Measurements from ENCODE around the gene TRIM63. TPM values are rescaled to one million over a fixed set of nuclear protein-coding genes. Genes with fewer than 3 reads are reported as not detected.

TRIM63 gene
- total RNA-seq, 1 experiment from 2014 or later: not detected

DNA sequence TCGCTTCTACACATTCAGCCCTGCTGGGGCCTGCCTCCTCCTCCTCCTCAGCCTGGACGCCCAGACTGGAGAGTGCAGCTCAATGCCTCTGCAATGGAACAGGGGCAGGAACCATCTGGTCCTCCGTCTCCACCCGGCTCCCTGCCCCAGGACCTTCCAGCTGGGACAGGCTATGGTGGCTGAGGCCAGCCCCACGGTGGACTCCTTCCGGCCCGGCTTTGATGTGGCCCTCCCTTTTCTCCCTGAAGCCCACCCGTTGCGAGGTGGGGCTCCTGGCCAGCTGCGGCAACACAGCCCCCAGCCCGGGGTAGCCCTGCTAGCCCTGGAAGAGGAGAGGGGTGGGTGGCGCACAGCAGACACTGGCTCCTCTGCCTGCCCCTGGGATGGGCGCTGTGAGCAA, 44.4 kb downstream of the TRIM63 start:
- intact Hi-C loops (cut with micrococcal nuclease; ENCODE audit: unreplicated experiment): no loop called here
- Mint-ChIP-seq H3K36me3 (ENCODE audit: insufficient read depth, unreplicated experiment) (no peaks in the 10 kb centered on the region), H3K27ac (ENCODE audit: unreplicated experiment) (no peak overlapping the region), H3K27me3 (ENCODE audit: insufficient read depth, unreplicated experiment) (no peaks in the 10 kb centered on the region), H3K4me3 (ENCODE audit: unreplicated experiment) (no peak overlapping the region), H3K4me1 (ENCODE audit: low read depth, unreplicated experiment) (peaks cover 7% of the 10 kb centered on the region), H3K9me3 (ENCODE audit: unreplicated experiment) (no peaks in the 10 kb centered on the region)
- Histone ChIP-seq H3K9me3 (no peaks in the 10 kb centered on the region), H3K36me3 (ENCODE audit: control insufficient read depth, insufficient read depth, low read length) (no peaks in the 10 kb centered on the region), H3K4me1 (no peaks in the 10 kb centered on the region), H3K4me3 (ENCODE audit: low read depth, low read length) (no peak overlapping the region), H3K27me3 (replicated peaks; ENCODE audit: control insufficient read depth, insufficient read depth, low read length) (no peaks in the 10 kb centered on the region)
- TF ChIP-seq, protein P1, sequence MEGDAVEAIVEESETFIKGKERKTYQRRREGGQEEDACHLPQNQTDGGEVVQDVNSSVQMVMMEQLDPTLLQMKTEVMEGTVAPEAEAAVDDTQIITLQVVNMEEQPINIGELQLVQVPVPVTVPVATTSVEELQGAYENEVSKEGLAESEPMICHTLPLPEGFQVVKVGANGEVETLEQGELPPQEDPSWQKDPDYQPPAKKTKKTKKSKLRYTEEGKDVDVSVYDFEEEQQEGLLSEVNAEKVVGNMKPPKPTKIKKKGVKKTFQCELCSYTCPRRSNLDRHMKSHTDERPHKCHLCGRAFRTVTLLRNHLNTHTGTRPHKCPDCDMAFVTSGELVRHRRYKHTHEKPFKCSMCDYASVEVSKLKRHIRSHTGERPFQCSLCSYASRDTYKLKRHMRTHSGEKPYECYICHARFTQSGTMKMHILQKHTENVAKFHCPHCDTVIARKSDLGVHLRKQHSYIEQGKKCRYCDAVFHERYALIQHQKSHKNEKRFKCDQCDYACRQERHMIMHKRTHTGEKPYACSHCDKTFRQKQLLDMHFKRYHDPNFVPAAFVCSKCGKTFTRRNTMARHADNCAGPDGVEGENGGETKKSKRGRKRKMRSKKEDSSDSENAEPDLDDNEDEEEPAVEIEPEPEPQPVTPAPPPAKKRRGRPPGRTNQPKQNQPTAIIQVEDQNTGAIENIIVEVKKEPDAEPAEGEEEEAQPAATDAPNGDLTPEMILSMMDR (IDR thresholded peaks at IDR 0.05; ENCODE audit: insufficient read depth in 1 of 2, low read depth in 1 of 2, low read length in 1 of 2, severe bottlenecking in 1 of 2, unreplicated experiment in 1 of 2): no peak
- CTCF ChIA-PET: interaction anchor here (1.0 kb wide), 1 partner anchor 122 kb away, joined by 6 read pairs; no protein-coding TSS in a partner anchor
- POLR2A ChIA-PET: no interaction called here
- DNase-seq: no peak
- BruUV-seq (replicated peaks): no TSS peak

GRCh38 chr1:26022404-26022779, 45.0 kb downstream of the TRIM63 start:
- H3K4me3 ChIP-seq (ENCODE audit: low read depth, low read length): no peak overlapping the region
- H3K4me3 Mint-ChIP-seq (ENCODE audit: unreplicated experiment): no peak overlapping the region
- H3K27me3 Mint-ChIP-seq (ENCODE audit: insufficient read depth, unreplicated experiment): no peaks in the 10 kb centered on the region
- no peaks in the 10 kb centered on the region for H3K36me3 Mint-ChIP-seq (ENCODE audit: insufficient read depth, unreplicated experiment)
- intact Hi-C loops (cut with micrococcal nuclease; ENCODE audit: unreplicated experiment): no loop called here
- DNase-seq: no peak
- H3K9me3 ChIP-seq: no peaks in the 10 kb centered on the region
- ChIA-PET CTCF (interaction anchor here (1.0 kb wide), 1 partner anchor 123 kb away, joined by 6 read pairs; no protein-coding TSS in a partner anchor), POLR2A (no interaction called here)
- peaks cover 7% of the 10 kb centered on the region for H3K4me1 Mint-ChIP-seq (ENCODE audit: low read depth, unreplicated experiment)
- TF ChIP-seq, protein P1 (IDR thresholded peaks at IDR 0.05; ENCODE audit: insufficient read depth in 1 of 2, low read depth in 1 of 2, low read length in 1 of 2, severe bottlenecking in 1 of 2, unreplicated experiment in 1 of 2): no peak
- H3K4me1 ChIP-seq: no peaks in the 10 kb centered on the region
- no TSS peak for BruUV-seq (replicated peaks)
- no peaks in the 10 kb centered on the region for H3K36me3 ChIP-seq (ENCODE audit: control insufficient read depth, insufficient read depth, low read length)
- H3K27ac Mint-ChIP-seq (ENCODE audit: unreplicated experiment): no peak overlapping the region
- no peaks in the 10 kb centered on the region for H3K9me3 Mint-ChIP-seq (ENCODE audit: unreplicated experiment)
- no peaks in the 10 kb centered on the region for H3K27me3 ChIP-seq (replicated peaks; ENCODE audit: control insufficient read depth, insufficient read depth, low read length)

DNA sequence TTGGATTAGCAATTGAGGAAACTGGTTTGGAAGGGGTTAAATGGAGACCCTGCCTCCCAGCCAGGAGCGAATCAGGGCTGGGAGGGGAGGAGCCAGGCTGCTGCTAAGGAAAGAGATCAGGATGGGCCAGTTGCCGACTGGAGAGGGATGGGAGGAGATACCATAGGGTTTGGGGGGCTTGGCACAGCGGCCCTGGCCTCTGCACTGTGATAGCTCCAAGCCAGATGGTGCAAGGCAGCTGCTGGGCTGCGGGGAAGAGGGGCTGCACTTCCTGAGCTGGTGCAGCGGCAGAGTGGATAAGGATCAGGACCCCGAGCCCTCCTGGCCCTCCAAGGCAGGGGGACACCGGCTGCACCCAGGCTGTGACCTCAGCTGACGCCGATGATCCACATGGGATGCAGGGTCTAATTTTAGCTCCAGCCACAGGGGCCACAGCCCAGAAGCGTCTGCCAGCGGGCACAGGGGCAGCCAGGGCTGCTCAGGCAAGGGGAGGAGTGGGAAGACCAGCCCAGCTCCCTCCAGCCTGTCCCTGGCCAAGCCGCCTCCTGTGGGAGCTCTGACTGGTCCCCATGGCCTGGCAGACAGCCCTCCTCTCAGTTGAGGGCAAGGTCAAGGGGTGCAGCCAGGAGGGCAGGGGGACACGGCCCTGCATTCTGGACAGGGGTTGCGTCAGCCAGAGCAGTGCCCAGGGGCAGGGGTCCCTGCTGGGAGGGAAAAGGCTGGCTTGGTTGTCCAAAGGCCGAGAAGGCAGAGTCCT, 45.6 kb downstream of the TRIM63 start, which contains the start of gene EXTL1:
Gene EXTL1 (plus strand): TSS at position 129 of the 757 bp plus-strand sequence. CDS start 872 bp downstream, outside the sequence.
- POLR2A ChIA-PET: no interaction called here
- H3K4me3 ChIP-seq (ENCODE audit: low read depth, low read length): no peak within 1 kb of the TSS

More for the DNA sequence above, 45.6 kb downstream of the TRIM63 start, which contains the start of gene EXTL1:
- H3K4me1 Mint-ChIP-seq (ENCODE audit: low read depth, unreplicated experiment): peaks cover 7% of the 10 kb centered on the region
- CTCF ChIA-PET: interaction anchor here (1.0 kb wide), 1 partner anchor 123 kb away, joined by 6 read pairs; no protein-coding TSS in a partner anchor
- peak within 1 kb of the TSS; percentile 25 for H3K4me3 Mint-ChIP-seq (ENCODE audit: unreplicated experiment)
- H3K27ac Mint-ChIP-seq (ENCODE audit: unreplicated experiment): no peak within 1 kb of the TSS
- H3K36me3 Mint-ChIP-seq (ENCODE audit: insufficient read depth, unreplicated experiment): no peaks in the 10 kb centered on the region
- TF ChIP-seq, protein P1 (IDR thresholded peaks at IDR 0.05; ENCODE audit: insufficient read depth in 1 of 2, low read depth in 1 of 2, low read length in 1 of 2, severe bottlenecking in 1 of 2, unreplicated experiment in 1 of 2): no peak
- H3K36me3 ChIP-seq (ENCODE audit: control insufficient read depth, insufficient read depth, low read length): no peaks in the 10 kb centered on the region
- no peaks in the 10 kb centered on the region for H3K27me3 Mint-ChIP-seq (ENCODE audit: insufficient read depth, unreplicated experiment)
- intact Hi-C loops (cut with micrococcal nuclease; ENCODE audit: unreplicated experiment): no loop called here
- DNase-seq: peak; percentile 34 to 49
- no peaks in the 10 kb centered on the region for H3K9me3 Mint-ChIP-seq (ENCODE audit: unreplicated experiment)
- no TSS peak for BruUV-seq (replicated peaks)
- no peaks in the 10 kb centered on the region for H3K27me3 ChIP-seq (replicated peaks; ENCODE audit: control insufficient read depth, insufficient read depth, low read length)
- no peaks in the 10 kb centered on the region for H3K9me3 ChIP-seq
- H3K4me1 ChIP-seq: no peaks in the 10 kb centered on the region
